Effector memory CD4-positive, alpha-beta T cell (primary cell): ENCODE results near the gene GLRX.

ENCODE experiments used
- DNase-seq, 3 donors: peaks; one replicate each; pipeline ENCODE4 v3.0.0-alpha.2; 2020
- H3K27ac ChIP-seq: 2 replicates; pipeline ENCODE4 v1.7.0; 2013; ENCODE audit warnings: mild to moderate bottlenecking, low read length, moderate library complexity; ENCODE audit not compliant: insufficient read depth, poor library complexity, severe bottlenecking
- H3K27me3 ChIP-seq: replicated peaks from 2 replicates; pipeline ENCODE4 v1.7.0; 2013; ENCODE audit warnings: mild to moderate bottlenecking, low read length; ENCODE audit not compliant: insufficient read depth, control insufficient read depth, poor library complexity, severe bottlenecking
- H3K36me3 ChIP-seq: 2 replicates; pipeline ENCODE4 v1.7.0; 2013; ENCODE audit warnings: mild to moderate bottlenecking, low read length, moderate library complexity; ENCODE audit not compliant: control insufficient read depth, insufficient read depth
- H3K4me1 ChIP-seq: 2 replicates; pipeline ENCODE4 v1.7.0; 2013; ENCODE audit warnings: low read length, mild to moderate bottlenecking; ENCODE audit not compliant: control insufficient read depth, insufficient read depth, poor library complexity, severe bottlenecking
- H3K4me3 ChIP-seq: 2 replicates; pipeline ENCODE4 v1.7.0; 2013; ENCODE audit warnings: low read length, low read depth, mild to moderate bottlenecking; ENCODE audit not compliant: insufficient read depth, poor library complexity, severe bottlenecking
- H3K9me3 ChIP-seq: 2 replicates; pipeline ENCODE4 v1.7.0; 2013; ENCODE audit warnings: mild to moderate bottlenecking, low read length, moderate library complexity; ENCODE audit not compliant: control insufficient read depth

Gene GLRX

GRCh38 chr5:95862671-95863382 lies 40.3 kb upstream of the GLRX start:
- DNase-seq: no peak
- H3K27ac ChIP-seq: no peak overlapping the region
- H3K4me3 ChIP-seq: no peak overlapping the region
- no peaks in the 10 kb centered on the region for H3K4me1 ChIP-seq
- no peaks in the 10 kb centered on the region for H3K27me3 ChIP-seq
- H3K36me3 ChIP-seq: no peaks in the 10 kb centered on the region
- no peaks in the 10 kb centered on the region for H3K9me3 ChIP-seq

GRCh38 chr5:95861864-95862561 lies 39.5 kb upstream of the GLRX start:
- Histone ChIP-seq H3K27me3 (no peaks in the 10 kb centered on the region), H3K4me3 (no peak overlapping the region), H3K27ac (no peak overlapping the region), H3K4me1 (no peaks in the 10 kb centered on the region), H3K36me3 (no peaks in the 10 kb centered on the region), H3K9me3 (no peaks in the 10 kb centered on the region)
- no peak for DNase-seq

- H3K9me3 ChIP-seq: no peaks in the 10 kb centered on the region
- no peaks in the 10 kb centered on the region for H3K36me3 ChIP-seq
- no peak overlapping the region for H3K4me3 ChIP-seq
- H3K27me3 ChIP-seq: no peaks in the 10 kb centered on the region
- no peak for DNase-seq
- no peaks in the 10 kb centered on the region for H3K4me1 ChIP-seq
- H3K27ac ChIP-seq: no peak overlapping the region
Measured at GRCh38 chr5:95861221-95861863, 38.8 kb upstream of the GLRX start.

GRCh38 chr5:95859661-95860060 lies 37.1 kb upstream of the GLRX start:
- no peaks in the 10 kb centered on the region for H3K9me3 ChIP-seq
- no peak overlapping the region for H3K4me3 ChIP-seq
- no peak for DNase-seq
- H3K4me1 ChIP-seq: no peaks in the 10 kb centered on the region
- no peak overlapping the region for H3K27ac ChIP-seq
- no peaks in the 10 kb centered on the region for H3K36me3 ChIP-seq
- H3K27me3 ChIP-seq: no peaks in the 10 kb centered on the region

GRCh38 chr5:95858661-95859595 lies 36.4 kb upstream of the GLRX start:
- no peaks in the 10 kb centered on the region for H3K36me3 ChIP-seq
- no peak overlapping the region for H3K27ac ChIP-seq
- H3K9me3 ChIP-seq: no peaks in the 10 kb centered on the region
- no peak overlapping the region for H3K4me3 ChIP-seq
- H3K4me1 ChIP-seq: no peaks in the 10 kb centered on the region
- peak; percentile 78 to 80 (median 78) for DNase-seq
- H3K27me3 ChIP-seq: no peaks in the 10 kb centered on the region

- H3K4me3 ChIP-seq: no peak overlapping the region
- H3K9me3 ChIP-seq: no peaks in the 10 kb centered on the region
- H3K36me3 ChIP-seq: no peaks in the 10 kb centered on the region
- no peak overlapping the region for H3K27ac ChIP-seq
- H3K27me3 ChIP-seq: no peaks in the 10 kb centered on the region
- no peak for DNase-seq
- no peaks in the 10 kb centered on the region for H3K4me1 ChIP-seq
Measured at GRCh38 chr5:95858023-95858461, 35.5 kb upstream of the GLRX start.

GRCh38 chr5:95857185-95857945 lies 34.8 kb upstream of the GLRX start:
- Histone ChIP-seq H3K27ac (no peak overlapping the region), H3K4me3 (no peak overlapping the region), H3K9me3 (no peaks in the 10 kb centered on the region), H3K27me3 (no peaks in the 10 kb centered on the region), H3K4me1 (no peaks in the 10 kb centered on the region), H3K36me3 (no peaks in the 10 kb centered on the region)
- DNase-seq: no peak

GRCh38 chr5:95856501-95856981 lies 34.0 kb upstream of the GLRX start:
- no peaks in the 10 kb centered on the region for H3K36me3 ChIP-seq
- H3K4me3 ChIP-seq: no peak overlapping the region
- no peaks in the 10 kb centered on the region for H3K4me1 ChIP-seq
- no peak overlapping the region for H3K27ac ChIP-seq
- no peaks in the 10 kb centered on the region for H3K9me3 ChIP-seq
- no peak for DNase-seq
- H3K27me3 ChIP-seq: no peaks in the 10 kb centered on the region

- H3K9me3 ChIP-seq: no peaks in the 10 kb centered on the region
- no peaks in the 10 kb centered on the region for H3K27me3 ChIP-seq
- H3K36me3 ChIP-seq: no peaks in the 10 kb centered on the region
- H3K4me3 ChIP-seq: no peak overlapping the region
- no peak overlapping the region for H3K27ac ChIP-seq
- H3K4me1 ChIP-seq: no peaks in the 10 kb centered on the region
- no peak for DNase-seq
Measured at GRCh38 chr5:95853490-95853889, 31.0 kb upstream of the GLRX start.
